GM19035 (cell line): Measurements from ENCODE around the gene TJP3.
"Not testable (repeated sequence)": the region's sequence is repeated elsewhere in the genome, so short reads cannot be mapped to it uniquely, and the experiment has no call there.

ENCODE experiments used
- ATAC-seq: cut with Tn5 transposase; IDR thresholded peaks from one replicate; pipeline ENCODE4 v1.9.1; 2021; ENCODE audit not compliant: unreplicated experiment

Gene TJP3

GRCh38 chr19:3740431-3740830 lies 32.2 kb downstream of the TJP3 start:
- ATAC-seq, result no peak

- no peak for ATAC-seq
These were observed 35.3 kb downstream of the TJP3 start for GRCh38 chr19:3743486-3743885.

GRCh38 chr19:3745363-3746045 lies 37.3 kb downstream of the TJP3 start:
- ATAC-seq, result no peak

GRCh38 chr19:3746371-3747056 lies 38.3 kb downstream of the TJP3 start:
- ATAC-seq, result no peak

GRCh38 chr19:3748965-3749364 lies 40.8 kb downstream of the TJP3 start:
- no peak for ATAC-seq

GRCh38 chr19:3750211-3750610 lies 42.0 kb downstream of the TJP3 start:
- no peak for ATAC-seq

- ATAC-seq, result no peak
These were observed 43.1 kb downstream of the TJP3 start for GRCh38 chr19:3751236-3751635.

GRCh38 chr19:3752492-3752891 lies 44.3 kb downstream of the TJP3 start:
- no peak for ATAC-seq

- ATAC-seq, result no peak
These were observed 45.6 kb downstream of the TJP3 start for GRCh38 chr19:3753631-3754410.

GRCh38 chr19:3757705-3758104 lies 49.5 kb downstream of the TJP3 start:
- not testable (repeated sequence) for ATAC-seq

GRCh38 chr19:3758297-3758696 lies 50.1 kb downstream of the TJP3 start:
- not testable (repeated sequence) for ATAC-seq

- ATAC-seq, result no peak
These were observed 51.5 kb downstream of the TJP3 start for GRCh38 chr19:3759482-3760254.

GRCh38 chr19:3760871-3761361 lies 52.7 kb downstream of the TJP3 start:
- no peak for ATAC-seq

GRCh38 chr19:3761382-3762129 lies 53.4 kb downstream of the TJP3 start, which contains the start of gene APBA3:
Gene APBA3, minus strand, starts transcription at chr19:3761692. Its CDS starts 1,428 bp downstream, at chr19:3760264.
- peak; percentile 55 for ATAC-seq

GRCh38 chr19:3762130-3762473 lies 53.9 kb downstream of the TJP3 start:
- no peak for ATAC-seq

GRCh38 chr19:3762501-3763459 lies 54.6 kb downstream of the TJP3 start, which contains the start of gene MRPL54:
Gene MRPL54, plus strand, starts transcription at chr19:3762682. Its CDS starts 19 bp downstream, at chr19:3762701.
- ATAC-seq, result peak; percentile 74

- no peak for ATAC-seq
These were observed 56.9 kb downstream of the TJP3 start for GRCh38 chr19:3765121-3765520.

GRCh38 chr19:3765757-3766156 lies 57.6 kb downstream of the TJP3 start:
- ATAC-seq, result not testable (repeated sequence)

GRCh38 chr19:3766520-3766919 lies 58.3 kb downstream of the TJP3 start:
- no peak for ATAC-seq
